Measurements from ENCODE around the gene YBX3.

- no peak for TF ChIP-seq ZFX (CRISPR knock-in tag; IDR thresholded peaks at IDR 0.05; ENCODE audit: low read depth)
- no peak for TF ChIP-seq TARDBP (CRISPR knock-in tag; IDR thresholded peaks at IDR 0.05)
- no peak for TF ChIP-seq SRF (IDR thresholded peaks at IDR 0.05; ENCODE audit: low read depth, low read length)
- TF ChIP-seq ZNF691 (CRISPR knock-in tag; IDR thresholded peaks at IDR 0.05; ENCODE audit: borderline replicate concordance, low read depth): no peak
- no peak for TF ChIP-seq ZBTB21 (CRISPR knock-in tag; IDR thresholded peaks at IDR 0.05)
These were observed 21.3 kb downstream of the YBX3 start for GRCh38 chr12:10701843-10702242.

Measured in HepG2 (cell line).